ENCODE measurements around the gene TNNI3K. TPM values are rescaled to one million over a fixed set of nuclear protein-coding genes. Genes with fewer than 3 reads are reported as not detected.

TNNI3K gene
- polyA plus RNA-seq, 1 of the 3 experiments (the other 2 are of a cell fraction) = 0.31 TPM

DNA sequence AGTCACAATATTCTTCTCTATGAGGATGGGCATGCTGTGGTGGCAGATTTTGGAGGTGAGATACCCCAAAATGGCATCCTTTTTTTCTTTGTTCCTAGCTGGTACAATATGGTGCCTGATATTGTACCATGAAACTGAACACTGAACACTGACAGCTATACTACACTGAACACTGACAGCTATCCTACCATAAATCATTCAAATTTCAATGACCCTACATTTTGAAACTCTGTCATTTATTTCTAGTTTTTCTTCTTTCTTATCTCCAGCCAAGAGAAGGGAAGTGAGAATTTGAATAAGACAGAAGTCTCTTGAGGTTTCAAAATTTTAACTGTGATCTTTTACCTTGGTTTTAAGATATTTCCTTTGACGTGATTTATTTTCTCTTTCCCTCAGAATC, 200.9 kb downstream of the TNNI3K start:
- no peak overlapping the region for H3K27ac ChIP-seq (ENCODE audit: low read depth in 2 of 2, low read length in 1 of 2)
- H3K4me1 ChIP-seq (ENCODE audit: control insufficient read depth in 1 of 2, insufficient read depth in 2 of 2, low read depth in 1 of 2, low read length in 1 of 2) = no peaks in the 10 kb centered on the region
- no peaks in the 10 kb centered on the region for H3K36me3 ChIP-seq (replicated peaks in 1 of 2; ENCODE audit: control insufficient read depth in 1 of 2, insufficient read depth in 2 of 2, low read length in 1 of 2)
- TF ChIP-seq, protein P1, sequence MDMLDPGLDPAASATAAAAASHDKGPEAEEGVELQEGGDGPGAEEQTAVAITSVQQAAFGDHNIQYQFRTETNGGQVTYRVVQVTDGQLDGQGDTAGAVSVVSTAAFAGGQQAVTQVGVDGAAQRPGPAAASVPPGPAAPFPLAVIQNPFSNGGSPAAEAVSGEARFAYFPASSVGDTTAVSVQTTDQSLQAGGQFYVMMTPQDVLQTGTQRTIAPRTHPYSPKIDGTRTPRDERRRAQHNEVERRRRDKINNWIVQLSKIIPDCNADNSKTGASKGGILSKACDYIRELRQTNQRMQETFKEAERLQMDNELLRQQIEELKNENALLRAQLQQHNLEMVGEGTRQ (IDR thresholded peaks at IDR 0.05; ENCODE audit: borderline replicate concordance, low read depth, low read length) = no peak
- no peak for TF ChIP-seq TEAD4 (IDR thresholded peaks at IDR 0.05; ENCODE audit: borderline replicate concordance, insufficient read depth)
- TF ChIP-seq NFIC (IDR thresholded peaks at IDR 0.05; ENCODE audit: borderline replicate concordance) = no peak
- TF ChIP-seq RAD21 (IDR thresholded peaks at IDR 0.05; ENCODE audit: low read length) = no peak
- no peak for TF ChIP-seq TCF12 (IDR thresholded peaks at IDR 0.05)
- no peak for TF ChIP-seq SIN3A (IDR thresholded peaks at IDR 0.05; ENCODE audit: borderline replicate concordance, low read depth, low read length)
- TF ChIP-seq, protein P2, sequence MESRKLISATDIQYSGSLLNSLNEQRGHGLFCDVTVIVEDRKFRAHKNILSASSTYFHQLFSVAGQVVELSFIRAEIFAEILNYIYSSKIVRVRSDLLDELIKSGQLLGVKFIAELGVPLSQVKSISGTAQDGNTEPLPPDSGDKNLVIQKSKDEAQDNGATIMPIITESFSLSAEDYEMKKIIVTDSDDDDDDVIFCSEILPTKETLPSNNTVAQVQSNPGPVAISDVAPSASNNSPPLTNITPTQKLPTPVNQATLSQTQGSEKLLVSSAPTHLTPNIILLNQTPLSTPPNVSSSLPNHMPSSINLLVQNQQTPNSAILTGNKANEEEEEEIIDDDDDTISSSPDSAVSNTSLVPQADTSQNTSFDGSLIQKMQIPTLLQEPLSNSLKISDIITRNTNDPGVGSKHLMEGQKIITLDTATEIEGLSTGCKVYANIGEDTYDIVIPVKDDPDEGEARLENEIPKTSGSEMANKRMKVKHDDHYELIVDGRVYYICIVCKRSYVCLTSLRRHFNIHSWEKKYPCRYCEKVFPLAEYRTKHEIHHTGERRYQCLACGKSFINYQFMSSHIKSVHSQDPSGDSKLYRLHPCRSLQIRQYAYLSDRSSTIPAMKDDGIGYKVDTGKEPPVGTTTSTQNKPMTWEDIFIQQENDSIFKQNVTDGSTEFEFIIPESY (IDR thresholded peaks at IDR 0.05; ENCODE audit: borderline replicate concordance, low read depth) = no peak
- TF ChIP-seq FOSL2 (IDR thresholded peaks at IDR 0.05; ENCODE audit: borderline replicate concordance, low read depth) = no peak
- no peak for TF ChIP-seq POLR2AphosphoS5 (IDR thresholded peaks at IDR 0.05; ENCODE audit: low read depth, low read length)
- TF ChIP-seq EZH2phosphoT487 (IDR thresholded peaks at IDR 0.05; ENCODE audit: borderline replicate concordance, low read depth) = no peak
- TF ChIP-seq RCOR1 (IDR thresholded peaks at IDR 0.05; ENCODE audit: low read length) = no peak
- TF ChIP-seq NRF1 (IDR thresholded peaks at IDR 0.05; ENCODE audit: low read depth, low read length) = no peak
- no peak for TF ChIP-seq RXRA (IDR thresholded peaks at IDR 0.05; ENCODE audit: borderline replicate concordance, low read depth)
- H3K79me2 ChIP-seq (ENCODE audit: insufficient read depth) = no peaks in the 10 kb centered on the region
- DNase-seq = no peak
- 13% methylated on average over 1 of the region's 1 CpG for WGBS (ENCODE audit: low lambda C conversion rate)
- H3K4me2 ChIP-seq = no peak overlapping the region
- CTCF ChIA-PET = interaction anchor here (1.0 to 1.5 kb wide), 3 partner anchors 9 to 32 kb away, joined by 3 read pairs; no protein-coding TSS in a partner anchor
- H3K4me3 ChIP-seq (ENCODE audit: low read depth in 2 of 2, low read length in 1 of 2) = no peak overlapping the region
- H3K9me2 ChIP-seq = no peaks in the 10 kb centered on the region
- H3K9me3 ChIP-seq = no peaks in the 10 kb centered on the region
- no peak overlapping the region for H2AFZ ChIP-seq (ENCODE audit: low read depth)
- POLR2A ChIA-PET = no interaction called here
- H3K27me3 ChIP-seq (ENCODE audit: insufficient read depth) = no peaks in the 10 kb centered on the region
- no peaks in the 10 kb centered on the region for H4K20me1 ChIP-seq (ENCODE audit: insufficient read depth)
- H3F3A ChIP-seq (replicated peaks; ENCODE audit: insufficient read depth) = no peaks in the 10 kb centered on the region
- no peak overlapping the region for H3K9ac ChIP-seq

DNA sequence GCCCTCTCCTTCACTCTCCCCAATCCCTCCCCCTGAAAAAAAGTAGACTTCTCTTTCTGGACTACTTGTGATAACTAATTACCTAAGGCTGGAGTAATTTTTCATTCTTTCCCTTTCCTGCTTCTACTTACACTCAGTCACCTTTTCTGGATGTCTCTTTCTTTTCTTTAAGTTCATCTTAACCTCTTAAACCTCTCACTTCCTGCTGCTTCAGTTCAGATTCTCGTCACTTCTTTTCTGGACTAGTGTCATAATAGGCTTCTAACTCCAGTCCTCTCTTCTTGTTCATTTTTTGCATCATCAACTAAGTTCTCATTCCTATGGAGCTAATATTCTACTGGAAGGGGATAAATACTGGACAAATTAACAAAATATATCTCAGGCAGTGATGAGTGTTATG, 201.8 kb downstream of the TNNI3K start:
- no peaks in the 10 kb centered on the region for H3K27me3 ChIP-seq (ENCODE audit: insufficient read depth)
- CTCF ChIA-PET = interaction anchor here (1.1 to 1.5 kb wide), 2 partner anchors 20 to 41 kb away, joined by 3 read pairs; no protein-coding TSS in a partner anchor
- no peak overlapping the region for H3K27ac ChIP-seq (ENCODE audit: low read depth in 2 of 2, low read length in 1 of 2)
- H3K79me2 ChIP-seq (ENCODE audit: insufficient read depth) = no peaks in the 10 kb centered on the region
- WGBS (ENCODE audit: low lambda C conversion rate) = 29% methylated on average over 1 of the region's 1 CpG
- DNase-seq = no peak
- no peaks in the 10 kb centered on the region for H3K9me2 ChIP-seq
- no peaks in the 10 kb centered on the region for H3F3A ChIP-seq (replicated peaks; ENCODE audit: insufficient read depth)
- TF ChIP-seq TEAD4 (IDR thresholded peaks at IDR 0.05; ENCODE audit: borderline replicate concordance, insufficient read depth) (no peak), NFIC (IDR thresholded peaks at IDR 0.05; ENCODE audit: borderline replicate concordance) (no peak), POLR2AphosphoS5 (IDR thresholded peaks at IDR 0.05; ENCODE audit: low read depth, low read length) (no peak), GATA2 (CRISPR knock-in tag; IDR thresholded peaks at IDR 0.05) (no peak), ELF1 (IDR thresholded peaks at IDR 0.05) (no peak), FOXJ3 (CRISPR knock-in tag; IDR thresholded peaks at IDR 0.05) (no peak), TAF1 (IDR thresholded peaks at IDR 0.05; ENCODE audit: borderline replicate concordance, low read depth, low read length) (no peak), RCOR1 (IDR thresholded peaks at IDR 0.05; ENCODE audit: low read length) (no peak), EP300 (IDR thresholded peaks at IDR 0.05; ENCODE audit: borderline replicate concordance in 1 of 2, low read depth in 1 of 2, low read length in 1 of 2) (no peak), SMC3 (IDR thresholded peaks at IDR 0.05; ENCODE audit: low read depth, low read length) (no peak)
- TF ChIP-seq, protein P3, sequence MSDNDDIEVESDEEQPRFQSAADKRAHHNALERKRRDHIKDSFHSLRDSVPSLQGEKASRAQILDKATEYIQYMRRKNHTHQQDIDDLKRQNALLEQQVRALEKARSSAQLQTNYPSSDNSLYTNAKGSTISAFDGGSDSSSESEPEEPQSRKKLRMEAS (IDR thresholded peaks at IDR 0.05; ENCODE audit: low read depth) = no peak
- TF ChIP-seq, protein P4, sequence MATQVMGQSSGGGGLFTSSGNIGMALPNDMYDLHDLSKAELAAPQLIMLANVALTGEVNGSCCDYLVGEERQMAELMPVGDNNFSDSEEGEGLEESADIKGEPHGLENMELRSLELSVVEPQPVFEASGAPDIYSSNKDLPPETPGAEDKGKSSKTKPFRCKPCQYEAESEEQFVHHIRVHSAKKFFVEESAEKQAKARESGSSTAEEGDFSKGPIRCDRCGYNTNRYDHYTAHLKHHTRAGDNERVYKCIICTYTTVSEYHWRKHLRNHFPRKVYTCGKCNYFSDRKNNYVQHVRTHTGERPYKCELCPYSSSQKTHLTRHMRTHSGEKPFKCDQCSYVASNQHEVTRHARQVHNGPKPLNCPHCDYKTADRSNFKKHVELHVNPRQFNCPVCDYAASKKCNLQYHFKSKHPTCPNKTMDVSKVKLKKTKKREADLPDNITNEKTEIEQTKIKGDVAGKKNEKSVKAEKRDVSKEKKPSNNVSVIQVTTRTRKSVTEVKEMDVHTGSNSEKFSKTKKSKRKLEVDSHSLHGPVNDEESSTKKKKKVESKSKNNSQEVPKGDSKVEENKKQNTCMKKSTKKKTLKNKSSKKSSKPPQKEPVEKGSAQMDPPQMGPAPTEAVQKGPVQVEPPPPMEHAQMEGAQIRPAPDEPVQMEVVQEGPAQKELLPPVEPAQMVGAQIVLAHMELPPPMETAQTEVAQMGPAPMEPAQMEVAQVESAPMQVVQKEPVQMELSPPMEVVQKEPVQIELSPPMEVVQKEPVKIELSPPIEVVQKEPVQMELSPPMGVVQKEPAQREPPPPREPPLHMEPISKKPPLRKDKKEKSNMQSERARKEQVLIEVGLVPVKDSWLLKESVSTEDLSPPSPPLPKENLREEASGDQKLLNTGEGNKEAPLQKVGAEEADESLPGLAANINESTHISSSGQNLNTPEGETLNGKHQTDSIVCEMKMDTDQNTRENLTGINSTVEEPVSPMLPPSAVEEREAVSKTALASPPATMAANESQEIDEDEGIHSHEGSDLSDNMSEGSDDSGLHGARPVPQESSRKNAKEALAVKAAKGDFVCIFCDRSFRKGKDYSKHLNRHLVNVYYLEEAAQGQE (IDR thresholded peaks at IDR 0.05; ENCODE audit: low read depth, low read length) = no peak
- TF ChIP-seq, protein P1 (IDR thresholded peaks at IDR 0.05; ENCODE audit: borderline replicate concordance, low read depth, low read length) = no peak
- H3K4me1 ChIP-seq (ENCODE audit: control insufficient read depth in 1 of 2, insufficient read depth in 2 of 2, low read depth in 1 of 2, low read length in 1 of 2) = no peaks in the 10 kb centered on the region
- no peak overlapping the region for H3K4me3 ChIP-seq (ENCODE audit: low read depth in 2 of 2, low read length in 1 of 2)
- POLR2A ChIA-PET = no interaction called here
- H2AFZ ChIP-seq (ENCODE audit: low read depth) = no peak overlapping the region
- no peaks in the 10 kb centered on the region for H3K36me3 ChIP-seq (replicated peaks in 1 of 2; ENCODE audit: control insufficient read depth in 1 of 2, insufficient read depth in 2 of 2, low read length in 1 of 2)
- H3K4me2 ChIP-seq = no peak overlapping the region
- no peaks in the 10 kb centered on the region for H3K9me3 ChIP-seq
- H3K9ac ChIP-seq = no peak overlapping the region
- H4K20me1 ChIP-seq (ENCODE audit: insufficient read depth) = no peaks in the 10 kb centered on the region

Measured in SK-N-SH (cell line).